ENCODE measurements around the gene NFE2L3.
"Not testable (repeated sequence)": the region's sequence is repeated elsewhere in the genome, so short reads cannot be mapped to it uniquely, and the experiment has no call there.

GRCh38 chr7:26152782-26153240 is 813 bp downstream of the NFE2L3 start:
- not testable (repeated sequence) for TF ChIP-seq CTCF (conservative IDR thresholded peaks at IDR 0.05 in 1 of 2, IDR thresholded peaks at IDR 0.05 in 1 of 2; ENCODE audit: extremely low read depth in 1 of 2, insufficient read depth in 1 of 2, low read depth in 1 of 2, low read length in 2 of 2); EZH2 (IDR thresholded peaks at IDR 0.05; ENCODE audit: borderline replicate concordance, low read length)

Data from mammary epithelial cell (primary cell).